Colonic mucosa (tissue), 4 donors: ENCODE results near the gene ARFGEF3. TPM values are rescaled to one million over a fixed set of nuclear protein-coding genes. Genes with fewer than 3 reads are reported as not detected.

ENCODE experiments used
- DNase-seq: peaks from one replicate; pipeline ENCODE4 v3.0.0-alpha.2; 2020
- H3K27ac ChIP-seq: fragments of 200-600 bp; one replicate; pipeline ENCODE4 v1.8.0; 2021
- H3K27me3 ChIP-seq: fragments of 200-600 bp; one replicate; pipeline ENCODE4 v1.8.0; 2021
- H3K36me3 ChIP-seq: fragments of 200-600 bp; one replicate; pipeline ENCODE4 v1.8.0; 2021
- H3K4me1 ChIP-seq: fragments of 200-600 bp; one replicate; pipeline ENCODE4 v1.8.0; 2021; ENCODE audit warnings: mild to moderate bottlenecking
- H3K4me3 ChIP-seq: fragments of 200-600 bp; one replicate; pipeline ENCODE4 v1.8.0; 2021
- H3K9ac ChIP-seq, 2 donors: one replicate each; pipeline ENCODE4 v1.7.0; 2013; ENCODE audit warnings: control low read depth in 2 of 2, low read depth in 2 of 2, low read length in 2 of 2
- H3K9me3 ChIP-seq: fragments of 200-600 bp; one replicate; pipeline ENCODE4 v1.8.0; 2021
- CTCF ChIP-seq: fragments of 200-600 bp; IDR thresholded peaks from one replicate; pipeline ENCODE4 v1.8.0; 2022; ENCODE audit warnings: antibody characterized with exemption, mild to moderate bottlenecking
- intact Hi-C: fragments of 100-400 bp; cut with DNase I; formaldehyde crosslinking; loops from one replicate; pipeline ENCODE4 v1.14.1; 2022
- total RNA-seq, 2 donors: library from RNA; stranded (reverse); fragmentation: NEBNext Ultra II Directional in 1 of 2; extraction: Animal tissue kit (Norgen Biotek cat#: 25700) in 1 of 2; gene quantifications; one replicate each; pipeline ENCODE4 v1.2.1, GENCODE V29; 2021
- donor health status: healthy.
- donor health status: DM: no; HTN: no; CAD: no.
- donor health status: DM: no; HTN: no; CAD: no.

ARFGEF3 gene
- total RNA-seq, 2 donors from 2014 or later, result 22.2 to 23.8 TPM

- Histone ChIP-seq H3K4me1 (no peaks in the 10 kb centered on the region), H3K9me3 (no peaks in the 10 kb centered on the region), H3K27me3 (no peaks in the 10 kb centered on the region), H3K27ac (no peak overlapping the region), H3K36me3 (no peaks in the 10 kb centered on the region), H3K4me3 (no peak overlapping the region), H3K9ac (no peak overlapping the region)
- no peak for DNase-seq
- intact Hi-C loops, result no loop called here
- no peak for TF ChIP-seq CTCF
Observed at GRCh38 chr6:138370631-138371451, 209.1 kb downstream of the ARFGEF3 start.

- no peak for DNase-seq
- no peak overlapping the region for H3K9ac ChIP-seq
- intact Hi-C loops, result no loop called here
- H3K4me3 ChIP-seq, result no peak overlapping the region
- H3K27ac ChIP-seq, result no peak overlapping the region
- H3K4me1 ChIP-seq, result no peaks in the 10 kb centered on the region
- TF ChIP-seq CTCF, result no peak
- H3K27me3 ChIP-seq, result no peaks in the 10 kb centered on the region
- H3K36me3 ChIP-seq, result no peaks in the 10 kb centered on the region
- H3K9me3 ChIP-seq, result no peaks in the 10 kb centered on the region
Observed at GRCh38 chr6:138371452-138371711, 209.6 kb downstream of the ARFGEF3 start.

GRCh38 chr6:138371720-138372119, 210.0 kb downstream of the ARFGEF3 start:
- Histone ChIP-seq H3K27me3 (no peaks in the 10 kb centered on the region), H3K9ac (no peak overlapping the region), H3K4me1 (no peaks in the 10 kb centered on the region), H3K36me3 (no peaks in the 10 kb centered on the region), H3K9me3 (no peaks in the 10 kb centered on the region), H3K27ac (no peak overlapping the region), H3K4me3 (no peak overlapping the region)
- TF ChIP-seq CTCF, result no peak
- intact Hi-C loops, result no loop called here
- DNase-seq, result no peak

GRCh38 chr6:138372711-138373463, 211.1 kb downstream of the ARFGEF3 start:
- no peaks in the 10 kb centered on the region for H3K27me3 ChIP-seq
- H3K36me3 ChIP-seq, result no peaks in the 10 kb centered on the region
- H3K9me3 ChIP-seq, result no peaks in the 10 kb centered on the region
- intact Hi-C loops, result no loop called here
- H3K9ac ChIP-seq, result no peak overlapping the region
- no peaks in the 10 kb centered on the region for H3K4me1 ChIP-seq
- no peak overlapping the region for H3K4me3 ChIP-seq
- TF ChIP-seq CTCF, result no peak
- DNase-seq, result no peak
- H3K27ac ChIP-seq, result no peak overlapping the region

GRCh38 chr6:138374230-138374629, 212.5 kb downstream of the ARFGEF3 start:
- no peak overlapping the region for H3K9ac ChIP-seq
- H3K27me3 ChIP-seq, result no peaks in the 10 kb centered on the region
- H3K4me3 ChIP-seq, result no peak overlapping the region
- intact Hi-C loops, result no loop called here
- DNase-seq, result no peak
- H3K4me1 ChIP-seq, result no peaks in the 10 kb centered on the region
- no peaks in the 10 kb centered on the region for H3K36me3 ChIP-seq
- no peak for TF ChIP-seq CTCF
- H3K27ac ChIP-seq, result no peak overlapping the region
- no peaks in the 10 kb centered on the region for H3K9me3 ChIP-seq
